GM21390 (cell line): ENCODE data around the gene ATP23.

Experiments used
- ATAC-seq: cut with Tn5 transposase; IDR thresholded peaks from one replicate; pipeline ENCODE4 v1.9.1; 2021; ENCODE audit not compliant: unreplicated experiment

The ATP23 gene

GRCh38 chr12:57983146-57983857 lies 41.9 kb downstream of the ATP23 start:
- no peak for ATAC-seq

GRCh38 chr12:57983858-57984505 lies 42.6 kb downstream of the ATP23 start:
- no peak for ATAC-seq

GRCh38 chr12:57984629-57985151 lies 43.3 kb downstream of the ATP23 start:
- ATAC-seq, result no peak

GRCh38 chr12:57985685-57986084 lies 44.3 kb downstream of the ATP23 start:
- no peak for ATAC-seq

GRCh38 chr12:57989838-57990237 lies 48.5 kb downstream of the ATP23 start:
- no peak for ATAC-seq

- ATAC-seq, result no peak
Measured at GRCh38 chr12:57990241-57990883, 49.0 kb downstream of the ATP23 start.

- ATAC-seq, result no peak
Measured at GRCh38 chr12:57992001-57992400, 50.6 kb downstream of the ATP23 start.

GRCh38 chr12:57993030-57993429 lies 51.7 kb downstream of the ATP23 start:
- ATAC-seq, result no peak

- no peak for ATAC-seq
Measured at GRCh38 chr12:57993834-57994233, 52.5 kb downstream of the ATP23 start.

- no peak for ATAC-seq
Measured at GRCh38 chr12:57996520-57996919, 55.2 kb downstream of the ATP23 start.

GRCh38 chr12:57998251-57998650 lies 56.9 kb downstream of the ATP23 start:
- no peak for ATAC-seq

- no peak for ATAC-seq
Measured at GRCh38 chr12:58000499-58000898, 59.1 kb downstream of the ATP23 start.

GRCh38 chr12:58007875-58008274 lies 66.5 kb downstream of the ATP23 start:
- ATAC-seq, result no peak

GRCh38 chr12:58008634-58009033 lies 67.3 kb downstream of the ATP23 start:
- no peak for ATAC-seq
